GM18505 (cell line): ENCODE measurements around the gene MYL12A.

ENCODE experiments used
- ATAC-seq: cut with Tn5 transposase; IDR thresholded peaks from one replicate; pipeline ENCODE4 v1.9.1; 2021; ENCODE audit not compliant: unreplicated experiment
- POLR2A ChIP-seq: IDR thresholded peaks from 4 replicates; pipeline ENCODE4 v1.6.1; 2011; ENCODE audit warnings: borderline replicate concordance; ENCODE audit not compliant: insufficient read depth, insufficient read length; ENCODE audit errors: extremely low read depth

The MYL12A gene

GRCh38 chr18:3293196-3293951, 45.8 kb downstream of the MYL12A start:
- ATAC-seq, result no peak
- TF ChIP-seq POLR2A, result no peak

- no peak for ATAC-seq
- TF ChIP-seq POLR2A, result no peak
These were observed 47.0 kb downstream of the MYL12A start for GRCh38 chr18:3294435-3295080.

- peak; percentile 99 for ATAC-seq
- TF ChIP-seq POLR2A, result peak; percentile 76
These were observed 49.7 kb downstream of the MYL12A start for GRCh38 chr18:3297025-3297984.

- TF ChIP-seq POLR2A, result no peak
- ATAC-seq, result no peak
These were observed 57.2 kb downstream of the MYL12A start for GRCh38 chr18:3304832-3305231.

GRCh38 chr18:3305354-3305762, 57.8 kb downstream of the MYL12A start:
- TF ChIP-seq POLR2A, result no peak
- no peak for ATAC-seq
